GM19023 (cell line): Measurements from ENCODE around the gene GLIS1.

Experiments
- ATAC-seq: cut with Tn5 transposase; IDR thresholded peaks from one replicate; pipeline ENCODE4 v1.9.1; 2021; ENCODE audit warnings: mild to moderate bottlenecking, moderate library complexity; ENCODE audit not compliant: unreplicated experiment

The GLIS1 gene

GRCh38 chr1:53678938-53679825, 59.8 kb downstream of the GLIS1 start:
- no peak for ATAC-seq

GRCh38 chr1:53678507-53678906, 60.5 kb downstream of the GLIS1 start:
- no peak for ATAC-seq

DNA sequence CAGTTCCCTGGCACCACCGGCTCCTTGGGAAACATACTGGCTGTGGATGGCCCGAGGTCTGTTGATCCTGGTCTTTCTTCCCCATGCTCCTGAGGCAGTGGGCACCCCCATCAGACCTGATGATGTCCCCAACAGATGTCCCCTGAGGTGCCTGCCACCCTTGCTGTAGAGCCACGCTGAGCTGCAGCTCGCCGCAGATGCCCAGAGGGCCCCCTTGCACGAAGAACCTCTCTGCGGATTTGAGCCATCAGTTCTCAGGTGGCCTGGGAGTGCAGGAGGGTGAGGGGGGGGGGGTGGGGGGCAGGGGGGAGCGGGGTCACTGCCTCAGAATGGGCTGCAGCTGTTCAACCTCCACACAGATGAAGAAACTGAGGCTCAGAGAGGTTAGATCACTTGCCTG, 60.9 kb downstream of the GLIS1 start:
- ATAC-seq = no peak

DNA sequence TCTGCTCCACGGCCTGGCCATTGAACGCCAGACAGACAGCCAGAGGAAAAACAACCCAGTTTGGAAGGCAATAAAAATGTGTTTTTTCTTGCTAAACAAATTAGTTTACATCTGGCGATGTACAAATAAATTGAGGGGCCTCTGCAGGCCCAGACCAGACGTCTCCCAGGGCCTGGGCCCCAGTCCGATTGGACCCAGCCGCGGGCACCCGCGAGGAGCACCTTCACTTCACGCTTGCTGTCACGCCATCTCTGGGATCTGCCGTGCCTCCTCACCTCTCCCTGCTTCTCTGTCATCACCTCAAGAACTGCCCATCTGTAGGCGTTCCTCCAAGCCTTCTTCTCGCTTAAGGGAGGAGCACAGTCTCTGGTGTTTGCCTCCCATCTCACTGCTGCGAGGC, 61.5 kb downstream of the GLIS1 start:
- no peak for ATAC-seq

- ATAC-seq = no peak
Observed at GRCh38 chr1:53672785-53673184, 66.2 kb downstream of the GLIS1 start.

DNA sequence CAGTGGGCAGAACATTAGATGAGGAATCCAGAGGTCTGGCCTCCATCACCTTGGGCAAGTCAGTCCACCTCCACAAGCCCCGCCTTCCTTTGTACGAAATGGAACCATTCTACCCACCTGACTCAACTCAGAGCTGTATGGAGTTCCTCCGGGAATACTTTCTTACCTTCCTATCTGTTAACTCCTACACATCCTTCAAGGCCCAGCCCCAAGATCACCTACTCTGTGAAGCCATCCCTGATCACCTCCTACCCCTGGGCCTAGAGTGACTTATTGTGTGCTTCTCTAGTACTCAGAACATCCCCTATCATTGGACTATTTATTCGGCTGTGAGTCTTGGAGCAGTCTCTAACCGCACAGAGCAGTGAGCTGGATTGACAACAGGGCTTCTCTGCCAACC, 66.7 kb downstream of the GLIS1 start:
- no peak for ATAC-seq

GRCh38 chr1:53669621-53670191, 69.3 kb downstream of the GLIS1 start:
- no peak for ATAC-seq

DNA sequence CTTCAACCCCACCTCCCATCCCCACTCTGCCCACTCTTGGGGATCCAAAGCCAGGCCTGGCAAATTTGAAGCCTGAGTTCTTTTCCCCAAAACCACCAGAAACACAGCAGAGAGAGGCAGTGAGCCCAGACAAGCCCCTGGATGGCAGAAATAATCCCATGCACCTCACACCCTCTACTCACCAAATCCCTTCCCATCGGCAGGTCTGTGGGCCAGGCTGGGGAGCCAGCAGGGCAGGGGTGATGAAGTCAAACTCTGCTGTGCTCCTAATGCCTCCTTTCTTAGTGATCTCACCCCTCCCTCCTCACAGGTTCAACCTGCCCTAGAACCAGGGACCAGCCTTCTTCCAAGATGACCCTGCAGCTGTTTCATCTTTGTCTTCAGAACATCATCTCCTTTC, 72.4 kb downstream of the GLIS1 start:
- ATAC-seq = no peak

- no peak for ATAC-seq
Observed at GRCh38 chr1:53665996-53666395, 73.0 kb downstream of the GLIS1 start.

- no peak for ATAC-seq
Observed at GRCh38 chr1:53663529-53664300, 75.2 kb downstream of the GLIS1 start.

- ATAC-seq = no peak
Observed at GRCh38 chr1:53662951-53663350, 76.0 kb downstream of the GLIS1 start.

DNA sequence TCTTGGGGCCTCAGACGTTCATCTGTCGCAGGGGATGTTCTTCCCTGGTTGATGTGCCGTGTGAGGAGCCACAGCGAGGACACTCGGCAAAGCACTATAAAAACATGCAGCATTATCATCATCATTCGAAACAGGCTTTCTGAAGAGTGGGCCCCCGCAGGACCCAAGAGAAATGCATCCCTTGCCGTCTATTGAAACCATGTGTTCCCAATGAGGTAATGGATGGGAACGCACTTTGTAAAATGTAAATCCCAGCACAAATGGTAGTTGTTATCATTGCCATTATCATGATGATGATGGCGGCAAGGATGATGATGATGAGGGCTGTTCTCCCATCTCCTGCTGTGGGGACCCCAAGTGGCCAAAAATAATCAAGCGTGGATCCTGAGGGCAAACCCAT, 76.8 kb downstream of the GLIS1 start:
- ATAC-seq = no peak

GRCh38 chr1:53661496-53661895, 77.5 kb downstream of the GLIS1 start:
- ATAC-seq = no peak

DNA sequence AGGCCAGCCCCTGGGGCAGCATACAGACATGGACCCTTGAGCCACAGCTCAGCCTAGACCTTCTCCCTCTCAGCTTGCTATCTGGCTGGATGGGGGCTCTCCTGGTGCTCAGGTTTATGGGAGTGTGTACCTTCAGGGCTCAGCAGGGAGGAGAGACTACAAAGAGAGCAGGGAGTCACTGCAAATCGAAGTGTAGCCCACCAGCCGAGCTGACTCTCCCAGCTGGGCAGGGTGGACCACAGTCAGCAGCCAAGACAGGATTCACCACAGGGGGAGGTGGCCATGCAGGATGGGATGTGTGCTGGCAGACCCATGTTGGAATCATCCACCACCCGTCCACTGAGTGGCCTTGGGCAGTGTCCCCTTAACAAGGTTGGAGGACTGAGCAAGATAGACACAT, 78.3 kb downstream of the GLIS1 start:
- no peak for ATAC-seq

- no peak for ATAC-seq
Observed at GRCh38 chr1:53659436-53659835, 79.5 kb downstream of the GLIS1 start.

- ATAC-seq = no peak
Observed at GRCh38 chr1:53658489-53659230, 80.3 kb downstream of the GLIS1 start.

DNA sequence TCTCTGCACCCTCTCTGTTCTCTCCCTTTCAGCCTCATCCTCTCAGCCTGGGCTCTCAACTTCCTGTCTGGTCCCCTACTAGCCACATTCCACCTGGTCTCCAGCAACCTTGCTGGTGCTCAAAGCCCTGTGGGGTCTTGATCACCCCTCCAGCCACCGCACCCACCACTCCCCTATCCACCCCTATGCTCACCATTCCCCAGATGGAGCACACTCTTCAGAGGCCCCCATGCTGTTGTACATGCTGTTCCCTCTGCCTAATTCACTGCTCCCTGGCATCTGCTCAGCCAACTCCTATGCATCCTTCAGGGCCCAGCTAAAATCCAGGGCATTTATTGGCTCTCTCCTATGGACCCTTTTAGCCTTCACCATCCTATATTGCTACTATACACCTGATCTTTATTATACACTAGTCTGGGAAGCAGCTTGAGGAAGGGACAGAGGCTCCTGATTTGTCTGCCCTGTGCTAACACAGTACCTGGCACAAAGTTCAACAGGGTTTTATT, 81.0 kb downstream of the GLIS1 start:
- no peak for ATAC-seq

DNA sequence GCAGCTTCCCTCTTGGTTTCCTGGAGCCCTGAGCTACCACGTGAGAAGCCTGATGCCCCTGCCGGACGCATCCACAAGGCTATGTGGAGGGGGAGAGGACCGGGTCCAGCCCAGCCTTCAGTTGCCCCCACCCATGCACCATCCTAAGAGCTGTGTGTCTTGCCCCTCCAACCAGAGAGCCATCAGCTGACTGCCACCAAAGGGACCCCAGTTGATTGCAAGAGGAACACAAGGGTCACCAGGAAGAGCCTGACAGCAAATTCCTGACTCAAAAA, 81.5 kb downstream of the GLIS1 start:
- no peak for ATAC-seq

GRCh38 chr1:53656747-53657530, 82.0 kb downstream of the GLIS1 start:
- no peak for ATAC-seq
